Measurements from ENCODE around the gene SLC35E2B.
"Not testable (repeated sequence)": the region's sequence is repeated elsewhere in the genome, so short reads cannot be mapped to it uniquely, and the experiment has no call there.

DNA sequence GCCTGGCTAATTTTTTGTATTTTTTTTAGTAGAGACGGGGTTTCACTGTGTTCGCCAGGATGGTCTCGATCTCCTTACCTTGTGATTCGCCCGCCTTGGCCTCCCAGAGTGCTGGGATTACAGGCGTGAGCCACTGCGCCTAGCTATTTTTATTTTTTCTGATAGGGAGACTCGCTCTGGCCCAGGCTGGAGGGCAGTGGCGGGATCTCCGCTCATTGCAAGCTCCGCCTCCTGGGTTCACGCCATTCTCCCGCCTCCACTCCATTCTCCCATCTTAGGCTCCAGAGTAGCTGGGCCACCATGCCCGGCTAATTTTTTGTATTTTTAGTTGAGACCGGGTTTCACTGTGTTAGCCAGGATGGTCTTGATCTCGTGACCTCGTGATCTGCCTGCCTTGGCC is 33.5 kb upstream of the SLC35E2B start:
- TF ChIP-seq JUN (CRISPR knock-in tag; IDR thresholded peaks at IDR 0.05); ETV6 (CRISPR knock-in tag; IDR thresholded peaks at IDR 0.05); NR2C2 (CRISPR knock-in tag; IDR thresholded peaks at IDR 0.05); ZNF121 (CRISPR knock-in tag; IDR thresholded peaks at IDR 0.05); JAZF1 (CRISPR knock-in tag; IDR thresholded peaks at IDR 0.05); SMAD3 (CRISPR knock-in tag; IDR thresholded peaks at IDR 0.05; ENCODE audit: borderline replicate concordance); CREB1 (CRISPR knock-in tag; IDR thresholded peaks at IDR 0.05); PRRX2 (CRISPR knock-in tag; IDR thresholded peaks at IDR 0.05); OVOL2 (CRISPR knock-in tag; IDR thresholded peaks at IDR 0.05; ENCODE audit: borderline replicate concordance): not testable (repeated sequence)
- TF ChIP-seq, protein P1, sequence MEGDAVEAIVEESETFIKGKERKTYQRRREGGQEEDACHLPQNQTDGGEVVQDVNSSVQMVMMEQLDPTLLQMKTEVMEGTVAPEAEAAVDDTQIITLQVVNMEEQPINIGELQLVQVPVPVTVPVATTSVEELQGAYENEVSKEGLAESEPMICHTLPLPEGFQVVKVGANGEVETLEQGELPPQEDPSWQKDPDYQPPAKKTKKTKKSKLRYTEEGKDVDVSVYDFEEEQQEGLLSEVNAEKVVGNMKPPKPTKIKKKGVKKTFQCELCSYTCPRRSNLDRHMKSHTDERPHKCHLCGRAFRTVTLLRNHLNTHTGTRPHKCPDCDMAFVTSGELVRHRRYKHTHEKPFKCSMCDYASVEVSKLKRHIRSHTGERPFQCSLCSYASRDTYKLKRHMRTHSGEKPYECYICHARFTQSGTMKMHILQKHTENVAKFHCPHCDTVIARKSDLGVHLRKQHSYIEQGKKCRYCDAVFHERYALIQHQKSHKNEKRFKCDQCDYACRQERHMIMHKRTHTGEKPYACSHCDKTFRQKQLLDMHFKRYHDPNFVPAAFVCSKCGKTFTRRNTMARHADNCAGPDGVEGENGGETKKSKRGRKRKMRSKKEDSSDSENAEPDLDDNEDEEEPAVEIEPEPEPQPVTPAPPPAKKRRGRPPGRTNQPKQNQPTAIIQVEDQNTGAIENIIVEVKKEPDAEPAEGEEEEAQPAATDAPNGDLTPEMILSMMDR (IDR thresholded peaks at IDR 0.05), result not testable (repeated sequence)
- TF ChIP-seq, protein P2, sequence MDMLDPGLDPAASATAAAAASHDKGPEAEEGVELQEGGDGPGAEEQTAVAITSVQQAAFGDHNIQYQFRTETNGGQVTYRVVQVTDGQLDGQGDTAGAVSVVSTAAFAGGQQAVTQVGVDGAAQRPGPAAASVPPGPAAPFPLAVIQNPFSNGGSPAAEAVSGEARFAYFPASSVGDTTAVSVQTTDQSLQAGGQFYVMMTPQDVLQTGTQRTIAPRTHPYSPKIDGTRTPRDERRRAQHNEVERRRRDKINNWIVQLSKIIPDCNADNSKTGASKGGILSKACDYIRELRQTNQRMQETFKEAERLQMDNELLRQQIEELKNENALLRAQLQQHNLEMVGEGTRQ (CRISPR knock-in tag; IDR thresholded peaks at IDR 0.05), result not testable (repeated sequence)
- TF ChIP-seq, protein P3, sequence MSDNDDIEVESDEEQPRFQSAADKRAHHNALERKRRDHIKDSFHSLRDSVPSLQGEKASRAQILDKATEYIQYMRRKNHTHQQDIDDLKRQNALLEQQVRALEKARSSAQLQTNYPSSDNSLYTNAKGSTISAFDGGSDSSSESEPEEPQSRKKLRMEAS (CRISPR knock-in tag; IDR thresholded peaks at IDR 0.05), result not testable (repeated sequence)
- TF ChIP-seq, protein P4, sequence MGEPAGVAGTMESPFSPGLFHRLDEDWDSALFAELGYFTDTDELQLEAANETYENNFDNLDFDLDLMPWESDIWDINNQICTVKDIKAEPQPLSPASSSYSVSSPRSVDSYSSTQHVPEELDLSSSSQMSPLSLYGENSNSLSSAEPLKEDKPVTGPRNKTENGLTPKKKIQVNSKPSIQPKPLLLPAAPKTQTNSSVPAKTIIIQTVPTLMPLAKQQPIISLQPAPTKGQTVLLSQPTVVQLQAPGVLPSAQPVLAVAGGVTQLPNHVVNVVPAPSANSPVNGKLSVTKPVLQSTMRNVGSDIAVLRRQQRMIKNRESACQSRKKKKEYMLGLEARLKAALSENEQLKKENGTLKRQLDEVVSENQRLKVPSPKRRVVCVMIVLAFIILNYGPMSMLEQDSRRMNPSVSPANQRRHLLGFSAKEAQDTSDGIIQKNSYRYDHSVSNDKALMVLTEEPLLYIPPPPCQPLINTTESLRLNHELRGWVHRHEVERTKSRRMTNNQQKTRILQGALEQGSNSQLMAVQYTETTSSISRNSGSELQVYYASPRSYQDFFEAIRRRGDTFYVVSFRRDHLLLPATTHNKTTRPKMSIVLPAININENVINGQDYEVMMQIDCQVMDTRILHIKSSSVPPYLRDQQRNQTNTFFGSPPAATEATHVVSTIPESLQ (CRISPR knock-in tag; IDR thresholded peaks at IDR 0.05), result not testable (repeated sequence)
